GM21723 (cell line): ENCODE measurements around the gene SNIP1.
A peak's percentile ranks its signal among the peaks of the same experiment; 100 is the strongest.
"Not testable (repeated sequence)": the region's sequence is repeated elsewhere in the genome, so short reads cannot be mapped to it uniquely, and the experiment has no call there.

ENCODE experiments used
- ATAC-seq: cut with Tn5 transposase; IDR thresholded peaks from one replicate; pipeline ENCODE4 v1.9.1; 2021; ENCODE audit warnings: mild to moderate bottlenecking, moderate library complexity; ENCODE audit not compliant: unreplicated experiment

Gene SNIP1

DNA sequence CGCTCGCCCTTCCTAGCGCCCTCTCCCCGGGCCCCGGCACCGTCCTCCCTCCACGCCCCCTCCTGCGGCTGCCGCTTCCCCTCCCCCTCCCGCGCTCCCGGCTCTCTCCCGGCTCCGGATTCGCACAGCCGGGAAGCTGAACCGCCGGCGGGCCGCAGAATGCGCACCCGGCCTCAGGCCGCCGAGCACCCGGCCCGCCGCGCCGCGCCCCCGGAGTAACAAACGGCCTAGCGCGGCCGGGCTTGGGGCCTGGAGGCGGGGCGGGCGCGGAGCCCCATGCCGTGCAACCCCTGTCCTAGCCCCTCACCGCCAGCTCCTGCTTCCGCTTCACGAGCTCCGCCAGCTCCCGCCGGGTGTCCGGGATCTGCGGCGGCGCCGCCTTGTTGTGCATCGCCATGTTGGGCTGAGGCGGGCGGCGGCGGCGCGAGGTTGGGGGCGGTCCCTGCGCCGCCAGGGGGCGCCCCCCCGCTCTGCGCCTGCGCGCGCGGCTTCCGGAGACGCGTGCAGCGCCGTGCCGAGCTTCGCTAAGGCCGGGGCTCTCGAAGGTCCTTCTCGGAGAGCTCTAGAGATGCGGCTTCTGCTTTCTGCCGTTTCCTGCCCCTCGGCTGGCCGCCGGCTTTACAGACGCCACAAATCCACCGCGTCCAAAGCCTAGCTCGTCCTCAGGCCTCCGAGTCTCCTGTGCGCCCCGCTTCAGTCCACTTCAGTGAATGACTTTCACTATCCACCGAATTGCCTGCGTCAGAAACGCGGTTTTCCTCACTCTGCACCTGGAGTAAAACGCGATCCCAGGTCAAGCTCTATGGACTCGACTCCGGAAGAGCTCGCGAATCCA is 39.5 kb downstream of the SNIP1 start, which contains the start of gene MEAF6:
TSS of gene MEAF6 (minus strand) at position 417 of the 835 bp plus-strand sequence. CDS start at position 397, 20 bp downstream.
- peak; percentile 87 for ATAC-seq

DNA sequence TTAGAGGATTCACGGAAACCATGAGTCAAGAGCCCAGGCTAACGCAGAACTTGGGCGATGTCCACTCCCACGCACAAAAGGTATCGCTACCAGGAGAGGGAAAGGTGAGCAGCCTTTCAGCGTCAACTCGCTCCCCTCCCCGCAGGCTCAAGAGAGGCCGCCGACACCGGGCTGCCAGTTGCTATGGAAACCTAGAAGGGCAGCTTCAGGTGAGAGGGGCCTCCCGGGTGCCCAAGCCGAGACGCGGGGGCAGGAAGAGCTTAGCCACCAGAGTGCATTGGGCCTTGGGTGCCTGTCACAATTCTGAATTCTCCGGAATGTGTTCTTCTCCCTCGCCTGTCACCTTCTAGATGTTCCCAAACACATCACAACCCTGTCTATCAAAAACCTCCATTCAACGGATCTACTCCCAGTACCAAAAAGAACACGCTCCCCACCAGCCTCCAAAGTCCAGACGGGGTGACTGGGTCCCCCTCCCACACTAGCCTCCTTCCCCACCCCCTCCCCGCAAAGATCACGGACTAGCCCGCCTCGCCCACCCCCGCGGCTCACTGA is 40.2 kb downstream of the SNIP1 start:
- peak; percentile 36 for ATAC-seq

DNA sequence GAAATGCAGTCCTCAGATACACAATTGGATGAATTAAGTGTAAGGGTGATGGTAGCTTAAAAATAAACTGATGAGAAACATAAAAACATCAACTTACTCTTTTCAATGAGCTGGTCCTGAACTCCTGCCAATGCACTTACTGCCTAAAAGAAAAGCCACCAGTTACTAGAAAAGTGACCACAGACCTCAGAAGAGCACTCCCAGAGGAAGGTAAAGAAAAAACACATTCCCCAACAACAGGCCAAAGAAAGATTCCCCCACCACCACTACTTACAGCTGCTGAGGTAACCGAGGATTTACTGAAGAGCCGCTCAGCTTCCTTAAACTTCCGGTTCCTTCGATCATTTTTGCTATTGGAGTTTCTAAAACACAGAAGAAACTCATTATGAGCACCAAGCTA is 44.9 kb downstream of the SNIP1 start:
- no peak for ATAC-seq

DNA sequence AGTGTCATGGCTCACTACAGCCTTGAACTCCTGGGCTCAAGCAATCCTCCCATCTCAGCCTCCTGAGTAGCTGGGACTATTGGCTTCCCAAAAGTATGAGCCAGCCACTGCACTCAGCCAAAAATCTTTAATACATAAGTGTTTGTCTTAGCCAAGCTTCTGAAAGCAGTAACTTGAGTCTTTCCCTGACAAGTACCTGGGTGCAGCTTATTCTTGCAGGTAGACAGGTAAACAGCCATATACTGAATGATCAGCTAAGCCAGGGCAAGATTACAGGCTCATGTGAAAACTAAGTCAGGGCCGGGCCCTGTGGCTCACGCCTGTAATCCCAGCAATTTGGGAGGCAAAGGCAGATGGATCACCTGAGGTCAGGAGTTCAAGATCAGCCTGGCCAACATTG is 47.4 kb downstream of the SNIP1 start:
- ATAC-seq = no peak

DNA sequence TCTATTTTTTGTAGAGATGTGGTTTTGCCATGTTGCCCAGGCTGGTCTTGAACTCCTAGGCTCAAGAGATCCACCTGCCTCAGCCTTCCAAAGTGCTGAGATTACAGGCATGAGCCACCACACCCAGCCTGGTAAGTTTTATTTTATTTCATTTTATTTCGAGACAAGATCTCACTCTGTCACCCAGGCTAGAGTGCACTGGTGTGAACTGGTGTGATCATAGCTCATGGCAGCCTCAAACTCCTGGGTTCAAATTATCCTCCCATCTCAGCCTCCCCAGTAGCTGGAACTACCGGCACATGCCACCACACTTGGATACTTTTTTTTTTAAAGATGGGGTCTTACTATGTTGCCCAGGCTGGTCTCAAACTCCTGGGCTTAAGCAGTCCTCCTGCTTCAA is 51.3 kb downstream of the SNIP1 start:
- ATAC-seq = not testable (repeated sequence)

DNA sequence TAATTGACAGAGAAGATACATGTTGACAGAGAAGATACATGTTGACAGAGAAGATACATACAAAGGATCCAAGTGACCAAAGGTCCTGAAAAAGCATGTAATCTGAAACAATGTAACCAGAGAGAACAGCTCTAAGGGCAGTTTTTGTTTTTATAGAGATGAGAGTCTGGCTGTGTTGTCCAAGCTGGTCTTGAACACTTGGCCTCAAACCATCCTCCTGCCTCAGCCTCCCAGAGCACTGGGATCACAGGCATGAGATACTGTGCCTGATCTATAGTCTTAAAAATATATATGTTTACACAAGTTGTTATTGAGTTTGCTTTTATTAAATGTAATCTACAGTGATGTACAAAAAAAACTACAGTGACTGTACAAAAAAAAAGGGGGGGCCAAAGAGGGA is 52.0 kb downstream of the SNIP1 start:
- no peak for ATAC-seq

DNA sequence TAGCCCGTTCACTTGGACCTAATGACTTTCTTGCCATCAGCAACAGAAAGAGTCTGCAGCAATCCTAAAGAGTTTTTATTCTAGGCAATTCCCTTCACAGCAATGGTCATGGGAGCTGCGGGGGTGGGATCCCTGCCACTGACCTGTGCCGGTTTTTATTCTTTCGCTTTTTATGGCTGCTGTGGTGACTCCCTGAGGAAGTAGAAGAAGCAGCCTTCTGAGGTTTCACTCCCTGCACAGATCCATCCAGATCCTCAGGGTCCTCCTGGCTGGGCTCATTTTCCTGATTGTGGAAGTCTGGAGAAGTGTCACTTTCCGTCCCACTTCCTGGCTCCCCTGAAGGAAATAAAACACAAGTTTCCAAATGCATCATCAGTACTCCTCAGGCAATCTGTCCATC is 52.4 kb downstream of the SNIP1 start:
- ATAC-seq = no peak

DNA sequence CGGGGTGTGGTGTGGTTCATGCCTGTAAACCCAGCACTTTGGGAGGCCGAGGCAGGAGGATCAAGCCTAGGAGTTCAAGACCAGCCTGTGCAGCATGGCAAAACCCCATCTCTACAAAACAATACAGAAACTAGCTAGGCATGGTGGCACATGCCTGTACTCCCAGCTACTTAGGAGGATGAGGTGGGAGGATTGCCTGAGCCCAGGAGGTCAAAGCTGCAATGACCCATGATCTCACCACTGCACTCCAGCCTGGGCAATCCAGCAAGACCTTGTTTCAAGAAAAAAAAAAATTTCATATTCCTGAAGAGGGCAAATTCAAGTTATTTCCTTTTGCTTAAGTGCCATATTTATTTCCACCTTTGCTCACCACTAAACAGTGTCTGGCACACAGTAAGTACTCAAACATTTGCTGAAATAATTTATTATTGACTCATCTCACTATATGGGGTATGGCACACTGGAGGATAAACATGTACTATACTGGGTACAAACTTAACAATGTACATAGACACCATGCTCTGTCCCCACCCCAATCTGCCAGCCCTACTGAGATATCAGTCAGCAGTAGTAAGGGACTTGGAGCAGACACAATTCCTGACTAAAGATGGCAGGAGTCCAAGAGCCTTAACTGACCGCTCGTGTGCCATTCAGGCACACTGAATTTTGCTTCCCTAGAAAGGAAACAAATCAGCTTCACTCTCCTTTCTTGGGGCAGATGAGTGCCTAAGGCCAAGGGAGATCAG is 55.0 kb downstream of the SNIP1 start:
- no peak for ATAC-seq

DNA sequence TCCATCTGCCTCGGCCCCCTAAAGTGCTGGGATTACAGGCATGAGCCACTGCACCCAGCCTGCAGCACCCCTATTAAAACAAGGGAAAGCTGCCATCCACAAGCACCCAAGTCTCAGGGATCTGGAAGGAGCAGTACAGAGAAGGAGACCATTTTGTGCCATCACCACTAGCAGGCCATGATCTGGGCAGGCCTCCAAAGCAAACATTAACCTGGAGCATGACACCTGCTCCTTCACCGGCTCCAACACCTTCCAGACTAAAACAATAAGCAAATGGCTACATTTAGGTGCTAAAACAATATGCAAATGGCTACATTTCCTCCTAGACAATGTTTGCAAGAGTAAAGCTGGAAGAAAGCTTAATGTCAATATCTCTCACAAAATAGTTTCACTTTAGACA is 56.3 kb downstream of the SNIP1 start:
- ATAC-seq = no peak

DNA sequence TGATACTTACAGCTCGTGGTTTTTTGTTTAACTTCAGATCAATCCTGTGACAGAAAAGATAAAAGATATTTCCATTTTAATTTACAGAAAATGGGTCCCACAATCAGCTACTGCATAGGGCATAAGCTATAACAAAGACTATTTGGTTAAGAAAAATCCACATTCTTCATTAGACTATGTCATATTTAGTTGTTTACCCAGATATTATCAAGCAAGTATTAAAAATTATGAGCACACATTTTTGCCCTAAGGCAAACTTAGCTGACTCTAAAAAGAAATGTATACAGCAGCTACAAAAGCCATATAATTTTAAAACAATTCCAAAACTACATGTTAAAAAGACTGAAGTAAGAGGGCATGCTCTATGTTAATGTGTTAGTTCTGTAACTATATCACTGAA is 58.2 kb downstream of the SNIP1 start:
- no peak for ATAC-seq

DNA sequence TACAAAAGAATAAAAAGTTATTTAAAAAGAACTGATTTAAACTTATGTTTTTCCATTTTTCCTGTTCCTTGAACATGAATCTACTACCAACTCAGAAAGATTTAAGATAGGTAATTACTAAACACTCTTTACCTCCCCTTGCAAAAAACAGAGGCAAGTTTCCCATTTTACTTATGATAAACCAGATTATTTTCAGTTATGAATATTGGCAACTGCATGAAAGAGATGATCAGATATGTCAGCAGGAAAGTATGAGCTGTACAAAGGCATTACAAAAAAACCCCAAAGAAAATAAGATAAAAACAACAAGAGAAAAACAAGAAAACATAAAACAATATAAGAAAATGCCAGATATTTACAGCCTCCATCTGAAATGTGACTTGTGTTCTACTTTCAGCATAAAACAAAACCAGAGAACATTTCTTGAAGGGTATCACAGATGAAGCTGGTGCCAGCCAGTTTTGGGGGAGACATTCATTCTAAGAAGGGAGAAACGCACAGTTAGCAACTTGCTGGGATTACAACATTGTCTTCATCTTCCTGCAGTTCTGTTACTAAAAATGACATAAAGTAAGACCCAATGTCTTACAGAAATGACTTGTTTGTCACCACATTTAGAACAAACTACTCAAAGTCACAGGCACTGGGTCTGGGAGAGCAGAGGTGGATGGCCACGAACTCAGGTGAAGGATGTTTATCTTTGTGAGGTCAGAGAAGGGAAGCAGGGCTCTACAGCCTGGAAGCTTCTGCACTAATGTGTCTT is 60.6 kb downstream of the SNIP1 start:
- no peak for ATAC-seq

DNA sequence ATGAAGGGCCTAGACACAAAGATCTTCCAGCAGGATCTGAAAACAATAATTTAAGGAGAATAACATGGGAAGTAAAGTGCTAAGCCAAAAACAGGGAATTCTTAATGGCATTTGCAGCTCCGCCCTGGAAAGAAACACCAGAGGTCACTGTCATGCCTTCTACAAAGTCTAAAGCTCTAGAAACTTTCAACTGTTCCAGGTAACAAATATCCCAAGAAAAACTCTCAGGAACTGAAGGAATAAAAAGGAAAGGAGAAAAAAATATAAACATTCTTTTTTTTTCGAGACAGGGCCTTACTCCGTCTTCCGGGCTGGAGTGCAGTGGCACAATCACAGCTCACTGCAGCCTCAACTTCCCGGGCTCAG is 66.5 kb downstream of the SNIP1 start:
- ATAC-seq = no peak

DNA sequence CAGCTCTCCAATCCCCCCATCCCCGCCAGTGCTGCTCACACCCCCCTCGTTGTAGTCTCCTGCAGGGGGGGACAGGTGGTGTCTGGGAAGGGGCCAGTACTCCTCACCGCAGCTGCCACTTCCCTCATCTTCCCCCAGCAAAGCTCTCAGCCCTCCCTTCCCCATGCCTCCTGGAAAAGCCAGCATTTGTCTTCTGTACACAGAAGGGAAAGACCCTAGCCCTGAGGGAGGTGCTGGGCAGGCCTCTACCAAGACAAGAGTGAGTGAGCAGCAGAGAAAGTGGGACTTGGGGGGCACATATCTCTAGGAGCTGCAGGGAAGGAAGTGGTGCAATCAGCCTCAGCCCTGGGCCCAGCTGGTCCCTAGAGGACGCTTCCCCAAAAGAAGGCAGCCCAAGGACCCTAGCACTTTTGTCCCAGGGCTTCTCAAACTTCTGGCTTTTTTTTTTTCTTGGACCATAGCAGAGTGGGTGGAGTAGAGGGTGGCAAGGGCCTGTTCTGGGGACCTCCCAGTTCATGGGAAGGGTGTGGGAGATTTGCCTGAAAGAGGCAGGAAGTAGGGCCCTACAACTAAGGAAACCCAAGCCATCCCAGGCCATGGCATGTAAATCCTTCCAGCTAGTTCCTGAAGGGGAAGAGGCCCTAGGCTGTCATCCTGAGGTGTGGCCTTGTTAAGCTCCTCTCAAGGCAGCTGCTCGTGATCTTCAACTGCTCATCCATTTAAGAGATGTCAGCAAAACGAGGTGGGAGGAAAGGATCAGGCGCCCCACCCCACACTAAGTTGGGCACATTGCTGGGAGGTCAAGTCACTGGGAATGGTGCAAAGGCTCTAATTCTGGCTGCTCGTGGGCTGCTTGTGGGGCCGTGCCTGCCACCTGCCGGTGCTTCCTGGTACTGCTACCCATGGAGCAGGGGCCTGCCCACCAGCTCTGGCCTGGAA is 67.1 kb downstream of the SNIP1 start:
- ATAC-seq = peak; percentile 54

DNA sequence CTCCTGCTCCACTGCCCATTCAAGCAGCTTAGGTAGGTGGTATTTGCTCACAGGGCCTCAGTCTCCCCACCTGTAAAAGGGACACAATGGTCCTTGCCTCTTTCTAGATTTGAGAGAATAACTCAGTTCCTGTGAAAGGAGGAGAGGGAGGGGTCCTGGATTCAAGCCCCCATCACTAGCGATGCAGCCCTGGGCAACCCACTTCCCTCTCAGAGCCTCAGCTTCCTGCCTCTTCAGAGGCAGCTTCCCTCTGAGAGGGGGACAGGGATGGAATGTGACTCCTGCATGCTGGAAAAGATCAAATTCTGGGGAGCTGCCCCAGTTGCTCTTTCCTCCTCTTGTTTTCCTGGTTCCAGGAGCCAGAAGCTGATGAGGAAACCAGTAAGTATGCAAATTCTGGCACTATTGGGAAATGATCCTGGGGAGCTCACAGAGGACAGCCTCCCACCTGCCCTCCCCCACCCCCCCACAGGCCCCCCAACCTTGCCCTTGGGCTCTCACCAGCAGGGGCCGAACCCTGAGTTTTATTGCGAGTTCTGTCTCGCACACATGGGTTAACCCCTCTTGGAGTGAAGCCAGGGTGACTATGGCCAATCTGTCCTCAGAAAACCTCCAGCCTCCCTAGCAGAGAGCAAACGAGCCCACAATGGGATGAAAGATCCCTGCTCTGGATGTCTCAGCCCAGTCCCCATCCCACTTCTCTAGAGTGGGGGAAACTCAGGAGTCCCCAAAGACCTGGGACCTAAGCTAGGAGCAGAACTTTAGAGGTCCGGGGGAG is 68.0 kb downstream of the SNIP1 start:
- no peak for ATAC-seq
